ENCODE data around the gene CPTP. TPM values are rescaled to one million over a fixed set of nuclear protein-coding genes. Genes with fewer than 3 reads are reported as not detected.

CPTP gene
- total RNA-seq, 2 experiments from 2014 or later = 12.2 to 13.7 TPM

GRCh38 chr1:1331068-1331965 is 6.7 kb downstream of the CPTP start, which contains the start of gene TAS1R3:
Gene TAS1R3 (plus strand): TSS chr1:1331280. CDS start chr1:1331346, 66 bp downstream.
- H3K9me3 Mint-ChIP-seq = no peaks in the 10 kb centered on the region
- peaks cover 3% of the 10 kb centered on the region for H3K4me1 Mint-ChIP-seq
- no peak within 1 kb of the TSS for H3K4me3 Mint-ChIP-seq
- DNase-seq = no peak
- H3K27ac Mint-ChIP-seq = no peak within 1 kb of the TSS
- H3K27me3 Mint-ChIP-seq = no peaks in the 10 kb centered on the region
- no peaks in the 10 kb centered on the region for H3K36me3 Mint-ChIP-seq

GRCh38 chr1:1332031-1332755 is 7.6 kb downstream of the CPTP start:
- H3K27me3 Mint-ChIP-seq = no peaks in the 10 kb centered on the region
- no peak overlapping the region for H3K27ac Mint-ChIP-seq
- no peak overlapping the region for H3K4me3 Mint-ChIP-seq

GRCh38 chr1:1332774-1333480 is 8.3 kb downstream of the CPTP start:
- Mint-ChIP-seq H3K36me3 (no peaks in the 10 kb centered on the region), H3K9me3 (no peaks in the 10 kb centered on the region), H3K4me1 (no peaks in the 10 kb centered on the region), H3K4me3 (no peak overlapping the region), H3K27me3 (no peaks in the 10 kb centered on the region), H3K27ac (no peak overlapping the region)
- no peak for DNase-seq

More at GRCh38 chr1:1332031-1332755, 7.6 kb downstream of the CPTP start:
- no peaks in the 10 kb centered on the region for H3K4me1 Mint-ChIP-seq
- no peaks in the 10 kb centered on the region for H3K9me3 Mint-ChIP-seq
- no peaks in the 10 kb centered on the region for H3K36me3 Mint-ChIP-seq
- no peak for DNase-seq

GRCh38 chr1:1333551-1334241 is 9.1 kb downstream of the CPTP start:
- Mint-ChIP-seq H3K9me3 (no peaks in the 10 kb centered on the region), H3K36me3 (no peaks in the 10 kb centered on the region), H3K4me1 (no peaks in the 10 kb centered on the region), H3K4me3 (no peak overlapping the region), H3K27ac (no peak overlapping the region), H3K27me3 (no peaks in the 10 kb centered on the region)
- DNase-seq = no peak

GRCh38 chr1:1334835-1335234 is 10.2 kb downstream of the CPTP start:
- Mint-ChIP-seq H3K4me1 (no peaks in the 10 kb centered on the region), H3K9me3 (no peaks in the 10 kb centered on the region), H3K27ac (no peak overlapping the region), H3K36me3 (no peaks in the 10 kb centered on the region), H3K4me3 (no peak overlapping the region), H3K27me3 (no peaks in the 10 kb centered on the region)
- no peak for DNase-seq

- no peak overlapping the region for H3K4me3 Mint-ChIP-seq
- no peaks in the 10 kb centered on the region for H3K9me3 Mint-ChIP-seq
- H3K4me1 Mint-ChIP-seq = no peaks in the 10 kb centered on the region
- H3K36me3 Mint-ChIP-seq = peaks cover under 1% of the 10 kb centered on the region
- H3K27ac Mint-ChIP-seq = no peak overlapping the region
- no peaks in the 10 kb centered on the region for H3K27me3 Mint-ChIP-seq
- no peak for DNase-seq
Measured at GRCh38 chr1:1335283-1335682, 10.7 kb downstream of the CPTP start.

- H3K4me3 Mint-ChIP-seq = no peak overlapping the region
- H3K9me3 Mint-ChIP-seq = no peaks in the 10 kb centered on the region
- H3K4me1 Mint-ChIP-seq = no peaks in the 10 kb centered on the region
- no peak overlapping the region for H3K27ac Mint-ChIP-seq
- peaks cover 5% of the 10 kb centered on the region for H3K36me3 Mint-ChIP-seq
- no peaks in the 10 kb centered on the region for H3K27me3 Mint-ChIP-seq
- no peak for DNase-seq
Measured at GRCh38 chr1:1335792-1336248, 11.2 kb downstream of the CPTP start.

GRCh38 chr1:1336446-1336845 is 11.8 kb downstream of the CPTP start:
- Mint-ChIP-seq H3K4me1 (no peaks in the 10 kb centered on the region), H3K36me3 (peaks cover 11% of the 10 kb centered on the region), H3K27ac (no peak overlapping the region), H3K27me3 (no peaks in the 10 kb centered on the region), H3K9me3 (peaks cover 1% of the 10 kb centered on the region), H3K4me3 (no peak overlapping the region)
- no peak for DNase-seq

GRCh38 chr1:1336931-1337792 is 12.6 kb downstream of the CPTP start:
- Mint-ChIP-seq H3K4me3 (no peak overlapping the region), H3K4me1 (no peaks in the 10 kb centered on the region), H3K27me3 (no peaks in the 10 kb centered on the region), H3K36me3 (peaks cover 11% of the 10 kb centered on the region), H3K27ac (no peak overlapping the region), H3K9me3 (peaks cover 1% of the 10 kb centered on the region)
- no peak for DNase-seq

GRCh38 chr1:1337793-1338147 is 13.2 kb downstream of the CPTP start:
- H3K27me3 Mint-ChIP-seq = no peaks in the 10 kb centered on the region
- no peaks in the 10 kb centered on the region for H3K4me1 Mint-ChIP-seq
- H3K36me3 Mint-ChIP-seq = peaks cover 11% of the 10 kb centered on the region
- no peak overlapping the region for H3K27ac Mint-ChIP-seq
- no peak overlapping the region for H3K4me3 Mint-ChIP-seq
- H3K9me3 Mint-ChIP-seq = peaks cover 1% of the 10 kb centered on the region
- peak; percentile 48 for DNase-seq

- H3K36me3 Mint-ChIP-seq = peaks cover 11% of the 10 kb centered on the region
- H3K4me3 Mint-ChIP-seq = no peak overlapping the region
- H3K9me3 Mint-ChIP-seq = peaks cover 1% of the 10 kb centered on the region
Measured at GRCh38 chr1:1338278-1338677, 13.7 kb downstream of the CPTP start.

GRCh38 chr1:1340185-1340584 is 15.6 kb downstream of the CPTP start:
- Mint-ChIP-seq H3K27me3 (no peaks in the 10 kb centered on the region), H3K36me3 (peaks cover 11% of the 10 kb centered on the region), H3K4me3 (no peak overlapping the region), H3K4me1 (no peaks in the 10 kb centered on the region), H3K9me3 (peaks cover 1% of the 10 kb centered on the region), H3K27ac (no peak overlapping the region)
- DNase-seq = no peak

More at GRCh38 chr1:1338278-1338677, 13.7 kb downstream of the CPTP start:
- H3K4me1 Mint-ChIP-seq = no peaks in the 10 kb centered on the region
- H3K27me3 Mint-ChIP-seq = no peaks in the 10 kb centered on the region
- no peak overlapping the region for H3K27ac Mint-ChIP-seq
- DNase-seq = no peak

GRCh38 chr1:1340791-1341548 is 16.4 kb downstream of the CPTP start:
- Mint-ChIP-seq H3K9me3 (peaks cover 1% of the 10 kb centered on the region), H3K27me3 (no peaks in the 10 kb centered on the region), H3K4me1 (no peaks in the 10 kb centered on the region), H3K4me3 (no peak overlapping the region), H3K36me3 (peaks cover 11% of the 10 kb centered on the region), H3K27ac (no peak overlapping the region)
- DNase-seq = no peak
